ENCODE data around the gene ASB18.
"Not testable (repeated sequence)": the region's sequence is repeated elsewhere in the genome, so short reads cannot be mapped to it uniquely, and the experiment has no call there.

ASB18 gene

GRCh38 chr2:236264256-236264655, at the start of gene ASB18:
ASB18 (minus strand) TSS chr2:236264406; CDS start chr2:236264345, 61 bp downstream.
- no peak for DNase-seq (ENCODE audit: low read depth in 2 of 2)

- DNase-seq (ENCODE audit: low read depth in 2 of 2): no peak
Observed at GRCh38 chr2:236311286-236311685, 47.1 kb upstream of the ASB18 start.

- no peak for DNase-seq (ENCODE audit: low read depth in 2 of 2)
Observed at GRCh38 chr2:236309669-236310029, 45.4 kb upstream of the ASB18 start.

GRCh38 chr2:236308855-236309668, 44.9 kb upstream of the ASB18 start:
- no peak for DNase-seq (ENCODE audit: low read depth in 2 of 2)

GRCh38 chr2:236307641-236308040, 43.4 kb upstream of the ASB18 start:
- no peak for DNase-seq (ENCODE audit: low read depth in 2 of 2)

- no peak for DNase-seq (ENCODE audit: low read depth in 2 of 2)
Observed at GRCh38 chr2:236306825-236307540, 42.8 kb upstream of the ASB18 start.

GRCh38 chr2:236305964-236306605, 41.9 kb upstream of the ASB18 start:
- no peak for DNase-seq (ENCODE audit: low read depth in 2 of 2)

- DNase-seq (ENCODE audit: low read depth in 2 of 2): no peak
Observed at GRCh38 chr2:236305531-236305930, 41.3 kb upstream of the ASB18 start.

GRCh38 chr2:236303935-236304334, 39.7 kb upstream of the ASB18 start:
- DNase-seq (ENCODE audit: low read depth in 2 of 2): no peak

- DNase-seq (ENCODE audit: low read depth in 2 of 2): no peak
Observed at GRCh38 chr2:236302555-236302954, 38.3 kb upstream of the ASB18 start.

- DNase-seq (ENCODE audit: low read depth in 2 of 2): no peak
Observed at GRCh38 chr2:236298924-236299475, 34.8 kb upstream of the ASB18 start.

- no peak for DNase-seq (ENCODE audit: low read depth in 2 of 2)
Observed at GRCh38 chr2:236295481-236295880, 31.3 kb upstream of the ASB18 start.

- no peak for DNase-seq (ENCODE audit: low read depth in 2 of 2)
Observed at GRCh38 chr2:236294647-236295046, 30.4 kb upstream of the ASB18 start.

- no peak for DNase-seq (ENCODE audit: low read depth in 2 of 2)
Observed at GRCh38 chr2:236293241-236293810, 29.1 kb upstream of the ASB18 start.

- DNase-seq (ENCODE audit: low read depth in 2 of 2): no peak
Observed at GRCh38 chr2:236291911-236292310, 27.7 kb upstream of the ASB18 start.

- DNase-seq (ENCODE audit: low read depth in 2 of 2): no peak
Observed at GRCh38 chr2:236291476-236291875, 27.3 kb upstream of the ASB18 start.

- no peak for DNase-seq (ENCODE audit: low read depth in 2 of 2)
Observed at GRCh38 chr2:236290742-236291425, 26.7 kb upstream of the ASB18 start.

GRCh38 chr2:236289766-236290462, 25.7 kb upstream of the ASB18 start:
- DNase-seq (ENCODE audit: low read depth in 2 of 2): no peak

- not testable (repeated sequence) for DNase-seq (ENCODE audit: low read depth in 2 of 2)
Observed at GRCh38 chr2:236288373-236288772, 24.2 kb upstream of the ASB18 start.

GRCh38 chr2:236287656-236288055, 23.4 kb upstream of the ASB18 start:
- DNase-seq (ENCODE audit: low read depth in 2 of 2): no peak
